GM12865 (cell line): ENCODE data around the gene ZNF446.
"Not testable (repeated sequence)": the region's sequence is repeated elsewhere in the genome, so short reads cannot be mapped to it uniquely, and the experiment has no call there.

Experiments used
- DNase-seq: peaks from one replicate; pipeline ENCODE4 v3.0.0; 2010; ENCODE audit warnings: low read depth
- H3K4me3 ChIP-seq: 2 replicates; pipeline ENCODE4 v1.5.1; 2011; ENCODE audit warnings: mild to moderate bottlenecking, low read depth, low read length, control low read depth
- TF ChIP-seq, protein P1 (sequence below): IDR thresholded peaks from 2 replicates; pipeline ENCODE4 v1.5.1; 2011; ENCODE audit warnings: low read length, control low read depth, low read depth, inconsistent platforms; ENCODE audit not compliant: insufficient read depth; ENCODE audit errors: missing control alignments

The ZNF446 gene

DNA sequence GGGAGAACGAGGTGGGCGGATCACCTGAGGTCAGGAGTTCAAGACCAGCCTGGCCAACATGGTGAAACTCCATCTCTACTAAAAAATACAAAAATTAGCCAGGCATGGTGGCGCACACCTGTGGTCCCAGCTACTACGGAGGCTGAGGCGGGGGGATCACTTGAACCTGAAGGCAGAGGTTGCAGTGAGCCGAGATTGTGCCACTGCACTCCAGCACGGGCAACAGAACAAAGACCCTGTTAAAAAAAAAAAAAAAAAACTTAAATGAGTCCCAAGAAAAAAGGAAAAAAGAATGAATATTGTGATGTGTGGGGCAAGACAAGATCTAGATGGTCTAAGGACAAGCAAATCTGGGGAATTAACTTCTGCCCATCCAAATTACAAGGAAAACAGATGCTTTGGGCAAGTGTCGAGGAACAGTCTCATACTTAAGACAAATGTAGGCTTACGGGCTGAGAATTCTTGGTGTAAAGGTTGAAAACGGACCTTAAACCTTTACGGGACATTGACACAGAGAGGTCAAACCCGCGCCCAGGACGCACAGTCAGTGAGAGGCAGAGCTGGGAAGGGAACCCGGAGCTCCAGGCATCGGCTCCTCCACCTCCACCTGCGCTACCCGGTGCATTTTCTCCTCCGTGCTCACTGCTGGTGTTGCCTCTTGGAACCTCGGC, 9.9 kb upstream of the ZNF446 start:
- no peak for DNase-seq
- H3K4me3 ChIP-seq: peak overlapping the region; percentile 28
- TF ChIP-seq, protein P1, sequence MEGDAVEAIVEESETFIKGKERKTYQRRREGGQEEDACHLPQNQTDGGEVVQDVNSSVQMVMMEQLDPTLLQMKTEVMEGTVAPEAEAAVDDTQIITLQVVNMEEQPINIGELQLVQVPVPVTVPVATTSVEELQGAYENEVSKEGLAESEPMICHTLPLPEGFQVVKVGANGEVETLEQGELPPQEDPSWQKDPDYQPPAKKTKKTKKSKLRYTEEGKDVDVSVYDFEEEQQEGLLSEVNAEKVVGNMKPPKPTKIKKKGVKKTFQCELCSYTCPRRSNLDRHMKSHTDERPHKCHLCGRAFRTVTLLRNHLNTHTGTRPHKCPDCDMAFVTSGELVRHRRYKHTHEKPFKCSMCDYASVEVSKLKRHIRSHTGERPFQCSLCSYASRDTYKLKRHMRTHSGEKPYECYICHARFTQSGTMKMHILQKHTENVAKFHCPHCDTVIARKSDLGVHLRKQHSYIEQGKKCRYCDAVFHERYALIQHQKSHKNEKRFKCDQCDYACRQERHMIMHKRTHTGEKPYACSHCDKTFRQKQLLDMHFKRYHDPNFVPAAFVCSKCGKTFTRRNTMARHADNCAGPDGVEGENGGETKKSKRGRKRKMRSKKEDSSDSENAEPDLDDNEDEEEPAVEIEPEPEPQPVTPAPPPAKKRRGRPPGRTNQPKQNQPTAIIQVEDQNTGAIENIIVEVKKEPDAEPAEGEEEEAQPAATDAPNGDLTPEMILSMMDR: no peak

DNA sequence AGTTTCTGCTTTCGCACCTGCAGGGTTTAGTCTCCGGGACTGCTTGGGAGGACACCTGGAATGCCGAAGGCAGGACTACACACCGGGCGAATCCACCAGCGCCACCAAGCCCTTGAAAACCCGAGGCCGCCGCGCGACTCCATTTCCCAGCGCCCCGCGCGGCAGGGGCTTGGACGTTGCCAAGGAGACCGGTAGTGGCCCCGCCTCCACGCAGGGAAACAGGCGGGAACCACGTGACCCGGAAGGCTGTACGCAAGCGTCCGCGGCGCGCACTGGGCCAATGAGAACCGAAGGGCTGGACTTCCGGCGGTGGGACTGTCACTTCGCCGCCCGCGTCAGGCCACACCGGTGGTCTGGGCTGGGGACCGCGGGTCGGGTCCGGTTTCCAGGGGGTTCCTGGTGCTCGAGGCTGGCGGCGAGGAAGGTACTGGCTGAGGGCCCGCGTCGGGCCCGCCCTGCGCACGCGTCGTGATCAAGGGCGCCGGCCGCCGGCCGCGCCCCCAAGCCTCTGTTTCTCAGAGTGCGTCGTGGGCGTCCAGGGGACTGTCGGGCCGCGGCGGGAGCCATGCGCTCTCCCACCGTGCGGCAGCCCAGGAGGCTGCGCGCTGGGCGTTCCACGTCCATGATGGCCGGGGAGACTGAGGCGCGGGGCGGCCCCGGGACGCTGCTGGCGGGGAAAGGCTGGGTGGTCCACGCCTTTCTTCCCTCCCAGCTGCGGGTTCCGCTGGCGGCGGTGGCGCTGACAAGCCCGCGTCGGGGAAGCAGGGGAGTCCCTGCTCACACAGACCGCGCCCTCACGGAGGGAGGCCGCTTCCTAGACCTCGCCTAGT, 9.2 kb upstream of the ZNF446 start, which contains the start of gene ZNF324:
Gene ZNF324, plus strand, starts transcription at position 321 of the 830 bp plus-strand sequence. CDS start 2,106 bp downstream, outside the sequence.
- peak within 1 kb of the TSS; percentile 76 for H3K4me3 ChIP-seq
- TF ChIP-seq, protein P1: no peak
- peak; percentile 98 for DNase-seq

DNA sequence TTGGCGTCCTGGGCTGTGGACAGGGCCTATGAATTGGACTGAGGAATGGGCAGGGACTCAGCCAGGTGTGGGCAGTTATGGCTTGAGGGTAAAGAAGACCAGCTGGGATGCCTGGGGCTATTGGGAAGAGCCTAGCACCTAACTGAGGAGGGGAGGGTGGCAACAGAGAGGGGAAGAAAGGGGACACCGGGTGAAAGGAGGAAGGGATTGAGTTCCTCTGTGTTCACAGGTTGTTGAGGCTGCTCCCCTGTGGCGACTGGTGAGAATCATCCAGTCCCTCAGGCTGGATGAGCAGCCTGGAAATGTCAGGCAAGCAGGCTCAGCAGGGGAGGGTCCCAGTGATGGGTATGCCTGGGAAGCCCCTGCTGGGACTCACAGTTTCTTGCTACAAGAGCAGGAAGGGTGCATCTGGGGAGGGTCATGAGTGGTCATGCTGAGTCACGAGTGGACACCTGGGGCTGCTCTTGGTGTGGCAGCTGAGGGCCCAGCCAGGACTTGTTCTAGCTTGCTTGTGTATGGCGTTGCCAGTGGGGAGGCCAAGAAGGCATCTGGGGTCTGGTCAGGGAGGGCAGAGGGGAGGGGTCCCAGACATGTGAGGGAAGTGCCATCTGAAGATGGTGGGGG, 7.8 kb upstream of the ZNF446 start:
- no peak for DNase-seq
- peak overlapping the region; percentile 34; the same call in 1 of the 2 replicates for H3K4me3 ChIP-seq
- TF ChIP-seq, protein P1: no peak

DNA sequence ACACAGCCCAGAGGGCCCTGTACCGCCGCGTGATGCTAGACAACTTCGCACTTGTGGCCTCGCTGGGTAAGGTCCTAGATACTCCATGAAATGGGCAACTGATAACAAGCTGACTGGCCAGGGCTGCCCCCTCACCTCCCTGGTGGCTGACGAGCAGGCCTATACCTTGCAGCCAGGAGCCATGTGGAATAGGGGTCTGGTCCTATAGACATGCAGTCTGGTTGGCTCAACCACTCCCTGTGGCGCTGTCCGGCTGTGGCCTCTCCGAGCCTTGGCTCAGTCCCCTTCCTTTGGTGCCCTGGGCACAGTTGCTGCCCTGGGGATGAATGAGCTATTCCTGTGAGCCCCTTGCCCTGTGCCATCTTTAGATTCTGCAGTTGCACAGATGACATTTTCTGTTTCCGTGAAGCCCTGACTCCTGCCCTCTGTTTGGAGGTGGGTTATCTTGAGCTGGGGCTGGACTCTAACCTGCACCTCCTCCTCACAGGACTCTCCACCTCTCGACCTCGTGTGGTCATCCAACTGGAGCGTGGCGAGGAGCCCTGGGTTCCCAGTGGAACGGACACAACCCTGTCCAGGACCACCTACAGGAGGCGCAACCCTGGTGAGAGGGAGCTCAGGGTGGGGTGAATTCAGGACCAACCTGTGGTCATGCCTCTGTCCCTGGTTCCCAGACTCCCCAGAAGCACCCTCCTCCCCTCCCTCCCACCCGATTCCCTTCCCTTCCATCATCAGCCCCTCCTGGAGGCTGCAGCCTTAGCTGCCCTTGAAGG, 6.7 kb upstream of the ZNF446 start:
- TF ChIP-seq, protein P1: no peak

DNA sequence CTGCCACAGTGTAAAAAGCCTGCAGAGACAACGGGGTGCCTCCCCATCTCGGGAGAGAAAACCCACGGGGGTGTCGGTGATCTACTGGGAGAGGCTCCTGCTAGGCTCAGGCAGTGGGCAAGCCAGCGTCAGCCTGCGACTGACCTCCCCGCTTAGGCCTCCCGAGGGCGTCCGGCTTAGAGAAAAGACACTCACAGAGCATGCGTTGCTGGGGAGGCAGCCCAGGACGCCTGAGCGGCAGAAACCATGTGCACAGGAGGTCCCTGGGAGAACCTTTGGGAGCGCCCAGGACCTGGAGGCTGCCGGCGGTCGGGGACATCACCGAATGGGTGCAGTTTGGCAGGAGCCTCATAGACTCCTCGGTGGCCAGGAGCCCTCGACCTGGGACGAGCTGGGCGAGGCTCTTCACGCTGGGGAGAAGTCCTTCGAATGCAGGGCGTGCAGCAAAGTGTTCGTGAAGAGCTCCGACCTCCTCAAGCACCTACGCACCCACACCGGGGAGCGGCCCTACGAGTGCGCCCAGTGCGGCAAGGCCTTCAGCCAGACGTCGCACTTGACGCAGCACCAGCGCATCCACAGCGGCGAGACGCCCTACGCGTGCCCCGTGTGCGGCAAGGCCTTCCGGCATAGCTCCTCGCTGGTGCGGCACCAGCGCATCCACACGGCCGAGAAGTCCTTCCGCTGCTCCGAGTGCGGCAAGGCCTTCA, 5.2 kb upstream of the ZNF446 start:
- not testable (repeated sequence) for H3K4me3 ChIP-seq, DNase-seq

More for the DNA sequence above, 6.7 kb upstream of the ZNF446 start:
- DNase-seq: no peak
- no peak overlapping the region for H3K4me3 ChIP-seq

DNA sequence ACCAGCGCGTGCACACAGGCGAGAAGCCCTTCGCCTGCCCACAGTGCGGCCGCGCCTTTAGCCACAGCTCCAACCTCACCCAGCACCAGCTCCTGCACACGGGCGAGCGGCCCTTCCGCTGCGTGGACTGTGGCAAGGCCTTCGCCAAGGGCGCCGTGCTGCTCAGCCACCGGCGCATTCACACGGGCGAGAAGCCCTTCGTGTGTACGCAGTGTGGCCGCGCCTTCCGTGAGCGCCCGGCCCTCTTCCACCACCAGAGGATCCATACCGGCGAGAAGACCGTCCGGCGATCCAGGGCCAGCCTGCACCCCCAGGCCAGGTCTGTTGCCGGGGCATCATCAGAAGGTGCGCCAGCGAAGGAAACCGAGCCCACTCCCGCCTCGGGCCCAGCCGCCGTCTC, 4.4 kb upstream of the ZNF446 start:
- no peak for DNase-seq
- H3K4me3 ChIP-seq: no peak overlapping the region
- TF ChIP-seq, protein P1: no peak
